GM06990 (cell line): ENCODE data around the gene MGST2.

ENCODE experiments used
- DNase-seq: peaks from one replicate; pipeline ENCODE4 v3.0.0-alpha.2; 2011; ENCODE audit not compliant: insufficient read length; ENCODE audit errors: extremely low read depth
- H3K27me3 ChIP-seq: replicated peaks from 2 replicates; pipeline ENCODE4 v1.6.0; 2011; ENCODE audit warnings: low read length; ENCODE audit not compliant: control insufficient read depth, insufficient read depth
- H3K36me3 ChIP-seq: 2 replicates; pipeline ENCODE4 v1.5.1; 2011; ENCODE audit warnings: low read length; ENCODE audit not compliant: control insufficient read depth, insufficient read depth
- H3K4me3 ChIP-seq: replicated peaks from 2 replicates; pipeline ENCODE4 v1.5.1; 2011; ENCODE audit warnings: low read depth, mild to moderate bottlenecking, control low read depth, low read length
- CTCF ChIP-seq: IDR thresholded peaks from 2 replicates; pipeline ENCODE4 v1.5.1; 2011; ENCODE audit warnings: low read length, control low read depth, mild to moderate bottlenecking, inconsistent platforms; ENCODE audit not compliant: insufficient read depth, poor library complexity, severe bottlenecking

Gene MGST2

DNA sequence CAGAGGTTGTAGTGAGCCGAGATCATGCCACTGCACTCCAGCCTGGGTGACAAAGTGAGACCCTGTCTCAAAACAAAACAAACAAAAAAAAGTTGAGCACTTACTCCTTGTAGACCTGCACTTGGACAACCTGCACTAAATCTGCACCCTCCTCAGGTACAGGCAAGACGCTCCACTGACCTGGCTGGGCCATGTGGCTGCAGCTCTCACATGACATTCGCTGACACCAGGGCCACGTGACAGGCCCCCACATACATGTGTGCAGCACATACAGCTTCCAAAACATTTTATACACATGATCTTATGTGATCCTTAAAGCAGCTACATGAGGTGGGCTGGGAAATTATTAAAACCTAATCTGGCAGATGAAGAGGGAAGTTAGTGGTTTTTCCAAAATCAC, 62.5 kb downstream of the MGST2 start:
- no peak for DNase-seq
- no peaks in the 10 kb centered on the region for H3K27me3 ChIP-seq
- H3K36me3 ChIP-seq: no peaks in the 10 kb centered on the region
- TF ChIP-seq CTCF: no peak
- no peak overlapping the region for H3K4me3 ChIP-seq

GRCh38 chr4:139728840-139729239, 63.2 kb downstream of the MGST2 start:
- Histone ChIP-seq H3K27me3 (no peaks in the 10 kb centered on the region), H3K36me3 (no peaks in the 10 kb centered on the region), H3K4me3 (no peak overlapping the region)
- no peak for DNase-seq
- no peak for TF ChIP-seq CTCF

DNA sequence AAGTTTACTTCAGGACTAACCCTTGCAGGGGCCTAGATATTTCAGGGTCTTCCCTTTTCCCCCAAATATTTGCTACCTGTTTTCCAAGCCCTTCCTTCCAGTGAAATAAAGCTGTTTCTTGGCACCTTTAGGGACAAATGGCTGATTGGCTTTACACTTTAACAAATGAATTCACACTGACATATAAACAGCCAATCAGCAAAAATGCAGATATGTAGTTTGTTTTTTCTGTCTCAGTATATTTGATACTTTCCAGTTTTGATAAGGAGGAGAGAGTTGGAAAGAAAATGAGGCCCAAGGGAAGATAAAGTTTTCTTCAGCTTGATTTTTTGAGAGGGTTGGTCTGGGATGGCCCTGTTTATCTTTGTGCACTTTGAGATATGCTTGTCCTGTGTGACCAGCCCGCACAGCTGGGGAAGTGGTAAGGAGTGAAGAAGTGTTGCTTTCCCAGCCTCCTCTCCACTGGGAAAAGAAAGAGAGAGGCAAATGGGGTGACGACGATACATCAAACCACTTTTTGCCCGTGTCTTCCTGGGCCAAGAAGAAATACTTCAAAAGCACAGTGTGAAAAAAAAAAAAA, 67.5 kb downstream of the MGST2 start:
- TF ChIP-seq CTCF: no peak
- Histone ChIP-seq H3K4me3 (no peak overlapping the region), H3K27me3 (peaks cover 5% of the 10 kb centered on the region), H3K36me3 (no peaks in the 10 kb centered on the region)
- no peak for DNase-seq

DNA sequence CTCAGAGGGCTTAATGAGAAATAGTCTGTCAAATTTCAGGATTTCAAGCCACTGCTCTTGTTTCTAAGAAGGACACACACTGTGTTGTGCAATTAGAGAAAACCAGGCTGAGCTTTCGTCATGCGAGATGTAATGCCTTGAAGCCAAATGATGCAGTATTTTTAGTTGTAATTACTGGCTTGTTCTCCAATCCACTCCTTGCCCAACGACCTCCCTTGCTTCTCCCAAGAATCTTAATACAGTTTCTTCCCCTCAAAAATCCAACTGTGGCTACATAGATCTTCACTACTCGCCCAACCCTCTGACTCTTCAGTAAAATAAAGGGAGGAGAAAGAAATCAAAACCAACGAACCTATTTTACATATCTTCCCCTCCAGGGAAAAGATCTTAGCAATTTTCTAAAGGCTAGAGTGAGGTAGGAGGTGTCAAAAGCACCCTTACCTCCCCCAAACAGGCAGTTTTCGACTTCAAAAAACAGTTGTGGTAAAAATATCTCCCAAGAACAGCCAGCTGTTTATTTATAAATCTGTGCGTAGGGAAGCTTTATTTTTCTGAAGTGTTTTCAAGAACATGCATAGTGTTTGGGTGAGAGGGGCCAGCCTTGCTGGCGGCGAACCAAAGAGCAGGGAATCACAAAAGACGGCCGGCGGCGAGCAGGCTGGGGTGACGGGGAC, 68.7 kb downstream of the MGST2 start:
- DNase-seq: no peak
- Histone ChIP-seq H3K36me3 (no peaks in the 10 kb centered on the region), H3K27me3 (peaks cover 5% of the 10 kb centered on the region), H3K4me3 (no peak overlapping the region)
- no peak for TF ChIP-seq CTCF

DNA sequence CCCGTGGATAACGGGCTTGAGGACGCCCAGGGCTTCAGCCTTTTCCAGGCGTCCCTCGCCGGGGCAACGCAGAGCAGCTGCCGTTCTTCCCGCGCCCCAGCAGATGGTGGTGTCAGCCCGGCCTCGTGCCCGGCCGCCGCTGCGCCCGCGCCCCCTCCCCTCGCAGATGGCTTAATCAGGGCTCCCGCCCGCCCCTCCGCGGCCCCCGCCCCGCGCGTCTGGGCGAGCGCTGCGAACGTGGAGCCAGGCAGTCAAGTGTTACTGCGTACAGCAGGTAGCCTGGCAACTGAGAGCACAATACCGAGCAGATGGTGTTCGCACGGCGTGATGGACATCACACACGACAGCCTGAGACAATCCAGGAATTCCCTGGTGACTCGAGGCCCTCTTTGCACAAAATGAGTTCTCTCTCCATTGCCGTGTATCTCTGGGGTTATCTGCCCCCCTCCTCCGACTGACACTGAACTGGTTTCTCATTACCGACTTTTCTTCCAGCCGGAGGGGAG, 69.3 kb downstream of the MGST2 start:
- peak; percentile 54 for DNase-seq
- no peaks in the 10 kb centered on the region for H3K36me3 ChIP-seq
- peaks cover 5% of the 10 kb centered on the region for H3K27me3 ChIP-seq
- H3K4me3 ChIP-seq: no peak overlapping the region
- peak; percentile 33 for TF ChIP-seq CTCF
